Astrocyte of the spinal cord (primary cell): Measurements from ENCODE around the gene NXPE3.

Experiments used
- DNase-seq: peaks from one replicate; pipeline ENCODE4 v3.0.0; 2011; ENCODE audit warnings: low read depth, low spot score
- H3K4me3 ChIP-seq: 2 replicates; pipeline ENCODE4 v1.5.1; 2011; ENCODE audit warnings: low read depth, mild to moderate bottlenecking, low read length, moderate library complexity
- in situ Hi-C: cut with HindIII; loops from 2 replicates; pipeline ENCODE4 v1.10.0; 2017; ENCODE audit warnings: low sequenced_read_pairs
- TF ChIP-seq, protein P1 (sequence below): IDR thresholded peaks from 2 replicates; pipeline ENCODE4 v1.5.1; 2012; ENCODE audit warnings: low read depth, mild to moderate bottlenecking, low read length, inconsistent platforms

The NXPE3 gene

DNA sequence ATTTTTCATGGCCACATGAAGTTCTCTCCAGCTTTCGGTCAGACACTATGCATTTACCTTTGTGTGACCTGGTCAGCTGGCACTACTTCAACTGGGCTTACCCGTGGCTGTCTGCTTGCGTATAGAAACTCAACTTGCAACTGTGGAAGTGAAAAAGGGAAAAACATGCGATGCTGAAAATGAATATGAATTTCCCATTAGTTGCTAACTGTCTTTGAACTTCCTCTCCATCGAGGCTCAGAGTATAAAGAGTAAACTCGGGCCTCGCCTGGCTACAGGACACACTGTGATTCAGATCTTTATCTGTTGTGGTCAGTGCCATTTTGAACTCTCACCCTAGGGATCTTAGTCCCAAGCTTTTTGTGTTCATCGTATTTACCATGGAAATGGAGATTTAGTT lies 97.1 kb downstream of the NXPE3 start:
- TF ChIP-seq, protein P1, sequence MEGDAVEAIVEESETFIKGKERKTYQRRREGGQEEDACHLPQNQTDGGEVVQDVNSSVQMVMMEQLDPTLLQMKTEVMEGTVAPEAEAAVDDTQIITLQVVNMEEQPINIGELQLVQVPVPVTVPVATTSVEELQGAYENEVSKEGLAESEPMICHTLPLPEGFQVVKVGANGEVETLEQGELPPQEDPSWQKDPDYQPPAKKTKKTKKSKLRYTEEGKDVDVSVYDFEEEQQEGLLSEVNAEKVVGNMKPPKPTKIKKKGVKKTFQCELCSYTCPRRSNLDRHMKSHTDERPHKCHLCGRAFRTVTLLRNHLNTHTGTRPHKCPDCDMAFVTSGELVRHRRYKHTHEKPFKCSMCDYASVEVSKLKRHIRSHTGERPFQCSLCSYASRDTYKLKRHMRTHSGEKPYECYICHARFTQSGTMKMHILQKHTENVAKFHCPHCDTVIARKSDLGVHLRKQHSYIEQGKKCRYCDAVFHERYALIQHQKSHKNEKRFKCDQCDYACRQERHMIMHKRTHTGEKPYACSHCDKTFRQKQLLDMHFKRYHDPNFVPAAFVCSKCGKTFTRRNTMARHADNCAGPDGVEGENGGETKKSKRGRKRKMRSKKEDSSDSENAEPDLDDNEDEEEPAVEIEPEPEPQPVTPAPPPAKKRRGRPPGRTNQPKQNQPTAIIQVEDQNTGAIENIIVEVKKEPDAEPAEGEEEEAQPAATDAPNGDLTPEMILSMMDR: no peak
- in situ Hi-C loops: no loop called here
- no peak for DNase-seq
- no peak overlapping the region for H3K4me3 ChIP-seq
